Osteocyte (in vitro differentiated cells): ENCODE data around the gene SPPL3. TPM values are rescaled to one million over a fixed set of nuclear protein-coding genes. Genes with fewer than 3 reads are reported as not detected.

ENCODE experiments used
- DNase-seq: peaks from one replicate; pipeline ENCODE4 v3.0.0; 2021; ENCODE audit warnings: mixed read lengths; ENCODE audit not compliant: unreplicated experiment; ENCODE audit errors: extremely low spot score
- H3K27ac Mint-ChIP-seq: one replicate; pipeline ENCODE4 v1.8.0; 2021; ENCODE audit warnings: mild to moderate bottlenecking, mixed read lengths; ENCODE audit not compliant: unreplicated experiment
- H3K27me3 Mint-ChIP-seq: one replicate; pipeline ENCODE4 v1.8.0; 2021; ENCODE audit warnings: mixed read lengths; ENCODE audit not compliant: unreplicated experiment
- H3K36me3 Mint-ChIP-seq: one replicate; pipeline ENCODE4 v1.8.0; 2021; ENCODE audit warnings: mixed read lengths; ENCODE audit not compliant: unreplicated experiment
- H3K4me1 Mint-ChIP-seq: one replicate; pipeline ENCODE4 v1.8.0; 2021; ENCODE audit warnings: mixed read lengths; ENCODE audit not compliant: unreplicated experiment
- H3K4me3 Mint-ChIP-seq: one replicate; pipeline ENCODE4 v1.8.0; 2021; ENCODE audit warnings: mild to moderate bottlenecking, moderate library complexity, mixed read lengths; ENCODE audit not compliant: unreplicated experiment
- H3K9me3 Mint-ChIP-seq: one replicate; pipeline ENCODE4 v1.8.0; 2021; ENCODE audit warnings: mixed read lengths; ENCODE audit not compliant: unreplicated experiment
- total RNA-seq: library from RNA; stranded (reverse); gene quantifications from 2 replicates; pipeline ENCODE4 v1.2.1, GENCODE V29; 2021
- TF ChIP-seq, protein P1 (sequence below): fragments of 200-600 bp; sonication (generic); IDR thresholded peaks from 2 replicates; pipeline ENCODE4 v1.5.0; 2021; ENCODE audit warnings: antibody characterized with exemption, mild to moderate bottlenecking, moderate library complexity

Gene SPPL3
- total RNA-seq, 1 donor from 2014 or later = 61.7 TPM

DNA sequence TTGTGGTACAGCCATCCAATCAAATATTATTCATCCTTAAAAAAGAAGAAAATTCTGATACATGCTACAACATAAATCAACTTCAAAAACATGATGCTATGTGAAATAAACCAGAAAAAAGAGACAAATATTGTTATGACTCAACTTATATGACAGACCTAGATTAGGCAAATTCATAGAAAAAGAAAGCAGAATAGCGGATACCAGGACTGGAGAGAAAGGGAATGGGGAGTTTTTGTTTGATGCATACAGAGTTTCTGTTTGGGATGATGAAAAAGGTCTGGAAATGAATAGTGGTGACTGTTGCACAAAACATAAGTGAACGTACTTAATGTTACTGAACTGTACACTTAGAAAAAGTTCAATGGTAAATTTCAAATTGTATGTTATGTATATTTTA is 82.3 kb downstream of the SPPL3 start:
- Mint-ChIP-seq H3K4me3 (no peak overlapping the region), H3K36me3 (no peaks in the 10 kb centered on the region), H3K27ac (no peak overlapping the region), H3K4me1 (peaks cover 25% of the 10 kb centered on the region), H3K9me3 (no peaks in the 10 kb centered on the region), H3K27me3 (no peaks in the 10 kb centered on the region)
- DNase-seq = no peak
- TF ChIP-seq, protein P1, sequence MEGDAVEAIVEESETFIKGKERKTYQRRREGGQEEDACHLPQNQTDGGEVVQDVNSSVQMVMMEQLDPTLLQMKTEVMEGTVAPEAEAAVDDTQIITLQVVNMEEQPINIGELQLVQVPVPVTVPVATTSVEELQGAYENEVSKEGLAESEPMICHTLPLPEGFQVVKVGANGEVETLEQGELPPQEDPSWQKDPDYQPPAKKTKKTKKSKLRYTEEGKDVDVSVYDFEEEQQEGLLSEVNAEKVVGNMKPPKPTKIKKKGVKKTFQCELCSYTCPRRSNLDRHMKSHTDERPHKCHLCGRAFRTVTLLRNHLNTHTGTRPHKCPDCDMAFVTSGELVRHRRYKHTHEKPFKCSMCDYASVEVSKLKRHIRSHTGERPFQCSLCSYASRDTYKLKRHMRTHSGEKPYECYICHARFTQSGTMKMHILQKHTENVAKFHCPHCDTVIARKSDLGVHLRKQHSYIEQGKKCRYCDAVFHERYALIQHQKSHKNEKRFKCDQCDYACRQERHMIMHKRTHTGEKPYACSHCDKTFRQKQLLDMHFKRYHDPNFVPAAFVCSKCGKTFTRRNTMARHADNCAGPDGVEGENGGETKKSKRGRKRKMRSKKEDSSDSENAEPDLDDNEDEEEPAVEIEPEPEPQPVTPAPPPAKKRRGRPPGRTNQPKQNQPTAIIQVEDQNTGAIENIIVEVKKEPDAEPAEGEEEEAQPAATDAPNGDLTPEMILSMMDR = no peak

DNA sequence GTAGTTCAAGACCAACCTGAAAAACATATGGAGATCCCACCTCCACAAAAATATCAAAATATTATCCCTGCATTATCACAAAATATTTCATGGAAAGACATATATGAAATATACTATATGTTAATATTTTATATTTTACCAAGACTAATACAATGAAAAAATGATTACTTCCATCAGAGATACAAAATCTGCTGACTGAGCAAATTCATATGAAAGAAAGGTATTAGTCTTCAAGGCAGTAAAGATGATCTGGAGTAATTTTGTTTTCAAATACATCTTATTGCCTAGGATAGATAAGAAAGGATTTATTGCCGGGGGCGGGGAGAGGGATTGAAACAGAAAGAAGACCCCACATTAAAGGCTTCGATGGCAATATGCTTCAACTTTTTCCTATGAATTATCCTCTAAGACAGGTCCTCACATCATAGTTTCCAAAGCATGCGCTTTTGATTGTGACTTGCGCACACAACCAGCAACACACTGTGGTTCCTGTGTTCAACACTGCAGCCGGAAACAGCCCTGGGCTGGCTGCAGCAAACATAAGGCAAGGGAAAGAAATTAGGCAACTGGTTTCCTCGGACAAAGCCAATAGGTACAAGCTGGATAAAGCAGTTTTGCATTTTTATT is 83.2 kb downstream of the SPPL3 start:
- Mint-ChIP-seq H3K36me3 (no peaks in the 10 kb centered on the region), H3K9me3 (no peaks in the 10 kb centered on the region), H3K4me1 (peaks cover 21% of the 10 kb centered on the region), H3K27me3 (no peaks in the 10 kb centered on the region), H3K27ac (no peak overlapping the region), H3K4me3 (no peak overlapping the region)
- TF ChIP-seq, protein P1 = no peak
- DNase-seq = no peak

DNA sequence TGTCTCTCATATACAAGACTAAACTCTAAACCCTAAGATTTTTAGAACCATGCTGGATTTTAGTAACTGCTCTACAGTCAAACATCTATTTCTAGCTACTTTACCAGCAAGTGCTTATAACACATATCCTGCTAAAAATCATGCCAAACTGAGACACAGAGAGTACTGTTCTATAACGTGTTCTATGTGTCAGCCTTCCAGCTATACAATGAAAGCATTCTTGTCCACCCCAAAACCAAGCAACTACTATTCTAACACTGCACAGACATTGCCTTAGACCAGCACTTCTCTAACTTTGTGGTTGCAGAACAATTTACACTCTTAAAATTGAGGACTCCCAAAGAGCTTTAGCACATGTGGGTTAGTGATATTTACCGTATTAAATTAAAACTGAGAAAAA is 85.7 kb downstream of the SPPL3 start:
- TF ChIP-seq, protein P1 = no peak
- DNase-seq = no peak
- Mint-ChIP-seq H3K4me1 (peaks cover 16% of the 10 kb centered on the region), H3K27me3 (no peaks in the 10 kb centered on the region), H3K9me3 (no peaks in the 10 kb centered on the region), H3K27ac (peak overlapping the region; percentile 46), H3K36me3 (no peaks in the 10 kb centered on the region), H3K4me3 (no peak overlapping the region)

DNA sequence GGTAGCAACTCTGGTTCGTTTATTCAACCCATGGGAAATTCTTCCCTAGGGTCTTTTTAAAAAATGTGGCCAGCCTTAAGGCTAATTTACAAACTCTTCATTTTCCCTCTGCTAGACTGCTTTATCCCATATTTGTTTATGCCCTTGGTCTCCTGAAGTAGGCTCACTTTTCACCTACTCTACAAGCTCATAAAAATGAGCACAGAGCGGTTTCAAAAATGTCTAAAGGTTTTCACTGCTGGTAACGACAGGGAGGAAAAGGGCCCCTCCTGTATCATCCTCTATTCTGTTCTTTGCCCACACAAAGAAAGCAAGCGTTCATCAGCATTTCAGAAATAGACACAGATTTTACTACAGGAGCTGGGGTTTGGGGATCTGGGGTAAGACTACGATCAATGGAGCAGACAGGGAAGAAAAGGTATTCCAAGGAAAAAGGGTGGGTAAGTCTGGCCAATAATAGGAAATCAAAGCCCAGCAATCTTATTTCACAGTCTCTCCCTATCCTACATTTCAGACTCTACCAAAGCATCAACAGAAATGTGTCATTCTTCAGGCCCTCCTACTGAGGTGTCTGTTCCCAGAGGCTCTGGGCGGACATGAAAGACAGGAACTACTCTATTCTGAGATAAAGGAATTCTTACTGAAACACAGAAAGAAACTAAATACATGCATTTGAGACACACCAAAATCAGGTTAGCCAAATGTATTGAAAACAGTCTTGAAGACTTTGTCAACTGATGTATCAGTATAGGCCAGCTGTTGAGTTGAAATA is 86.4 kb downstream of the SPPL3 start:
- TF ChIP-seq, protein P1 = no peak
- peaks cover 16% of the 10 kb centered on the region for H3K4me1 Mint-ChIP-seq
- no peaks in the 10 kb centered on the region for H3K27me3 Mint-ChIP-seq
- DNase-seq = no peak
- no peaks in the 10 kb centered on the region for H3K9me3 Mint-ChIP-seq
- H3K4me3 Mint-ChIP-seq = no peak overlapping the region
- H3K27ac Mint-ChIP-seq = peak overlapping the region; percentile 45
- no peaks in the 10 kb centered on the region for H3K36me3 Mint-ChIP-seq

DNA sequence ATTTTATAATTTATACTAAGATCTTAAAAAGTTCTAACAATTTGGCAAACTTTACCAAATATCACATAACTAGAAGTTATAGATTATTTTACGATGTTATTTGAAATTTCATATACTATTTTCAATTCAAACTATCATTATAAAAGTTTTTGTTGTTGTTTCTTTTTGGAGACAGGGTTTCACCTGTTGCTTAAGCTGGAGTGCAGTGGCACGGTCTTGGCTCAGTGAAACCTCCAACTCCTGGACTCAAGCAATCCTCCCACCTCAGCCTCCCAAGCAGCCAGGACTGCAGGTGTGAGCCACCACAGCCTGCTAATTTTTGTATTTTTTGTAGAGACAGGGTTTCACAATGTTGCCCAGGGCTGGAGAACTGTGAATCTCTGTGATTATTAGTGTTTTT is 87.8 kb downstream of the SPPL3 start:
- DNase-seq = no peak
- H3K9me3 Mint-ChIP-seq = no peaks in the 10 kb centered on the region
- no peak overlapping the region for H3K27ac Mint-ChIP-seq
- H3K27me3 Mint-ChIP-seq = no peaks in the 10 kb centered on the region
- no peaks in the 10 kb centered on the region for H3K36me3 Mint-ChIP-seq
- TF ChIP-seq, protein P1 = no peak
- H3K4me3 Mint-ChIP-seq = no peak overlapping the region
- peaks cover 16% of the 10 kb centered on the region for H3K4me1 Mint-ChIP-seq
